ENCODE results near the gene C12orf54. TPM values are rescaled to one million over a fixed set of nuclear protein-coding genes. Genes with fewer than 3 reads are reported as not detected.
"Not testable (repeated sequence)": the region's sequence is repeated elsewhere in the genome, so short reads cannot be mapped to it uniquely, and the experiment has no call there.

The C12orf54 gene
- total RNA-seq (2021; fragmentation: NEBNext Ultra II Directional; extraction: Animal tissue kit (Norgen Biotek cat#: 25700)), result not detected
- long read RNA-seq, result 0 reads

DNA sequence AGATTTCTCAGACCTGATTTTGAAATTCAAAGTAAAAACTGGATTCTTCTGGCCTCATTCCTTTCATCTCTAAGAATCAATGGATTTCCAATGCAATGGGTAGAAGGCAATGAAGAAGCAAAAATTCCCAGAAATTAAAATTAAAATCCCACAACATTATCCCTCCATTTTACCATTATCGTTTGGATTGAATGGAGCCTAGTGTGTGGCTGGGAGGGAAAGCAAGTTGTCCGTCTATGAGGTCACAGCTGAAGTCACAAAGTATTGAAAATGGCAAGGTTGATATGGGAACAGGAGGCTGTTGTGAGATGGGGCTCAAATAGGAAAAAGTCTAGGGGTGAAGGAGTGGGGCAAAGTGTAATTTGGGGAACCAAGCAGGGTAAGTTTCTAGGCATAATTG, at the start of gene C12orf54:
C12orf54 (plus strand) TSS at position 301 of the 400 bp plus-strand sequence. CDS start 799 bp downstream, outside the sequence.
- TF ChIP-seq, protein P1, sequence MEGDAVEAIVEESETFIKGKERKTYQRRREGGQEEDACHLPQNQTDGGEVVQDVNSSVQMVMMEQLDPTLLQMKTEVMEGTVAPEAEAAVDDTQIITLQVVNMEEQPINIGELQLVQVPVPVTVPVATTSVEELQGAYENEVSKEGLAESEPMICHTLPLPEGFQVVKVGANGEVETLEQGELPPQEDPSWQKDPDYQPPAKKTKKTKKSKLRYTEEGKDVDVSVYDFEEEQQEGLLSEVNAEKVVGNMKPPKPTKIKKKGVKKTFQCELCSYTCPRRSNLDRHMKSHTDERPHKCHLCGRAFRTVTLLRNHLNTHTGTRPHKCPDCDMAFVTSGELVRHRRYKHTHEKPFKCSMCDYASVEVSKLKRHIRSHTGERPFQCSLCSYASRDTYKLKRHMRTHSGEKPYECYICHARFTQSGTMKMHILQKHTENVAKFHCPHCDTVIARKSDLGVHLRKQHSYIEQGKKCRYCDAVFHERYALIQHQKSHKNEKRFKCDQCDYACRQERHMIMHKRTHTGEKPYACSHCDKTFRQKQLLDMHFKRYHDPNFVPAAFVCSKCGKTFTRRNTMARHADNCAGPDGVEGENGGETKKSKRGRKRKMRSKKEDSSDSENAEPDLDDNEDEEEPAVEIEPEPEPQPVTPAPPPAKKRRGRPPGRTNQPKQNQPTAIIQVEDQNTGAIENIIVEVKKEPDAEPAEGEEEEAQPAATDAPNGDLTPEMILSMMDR (IDR thresholded peaks at IDR 0.05), result no peak
- Mint-ChIP-seq H3K36me3 (ENCODE audit: low read depth) (no peaks in the 10 kb centered on the region), H3K27me3 (ENCODE audit: insufficient read depth) (peaks cover 12% of the 10 kb centered on the region), H3K4me3 (no peak within 1 kb of the TSS), H3K27ac (no peak within 1 kb of the TSS), H3K9me3 (no peaks in the 10 kb centered on the region), H3K4me1 (ENCODE audit: low read depth) (no peaks in the 10 kb centered on the region)
- no peak for DNase-seq

DNA sequence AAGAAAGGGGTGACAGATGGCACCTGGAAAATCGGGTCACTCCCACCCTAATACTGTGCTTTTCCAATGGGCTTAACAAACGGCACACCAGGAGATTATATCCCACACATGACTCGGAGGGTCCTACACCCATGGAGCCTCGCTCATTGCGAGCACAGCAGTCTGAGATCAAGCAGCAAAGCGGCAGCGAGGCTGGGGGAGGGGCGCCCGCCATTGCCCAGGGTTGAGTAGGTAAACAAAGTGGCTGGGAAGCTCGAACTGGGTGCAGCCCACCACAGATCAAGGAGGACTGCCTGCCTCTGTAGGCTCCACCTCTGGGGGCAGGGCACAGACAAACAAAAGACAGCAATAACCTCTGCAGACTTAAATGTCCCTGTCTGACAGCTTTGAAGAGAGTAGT, 48.3 kb upstream of the C12orf54 start:
- not testable (repeated sequence) for H3K27me3 Mint-ChIP-seq (ENCODE audit: insufficient read depth); H3K27ac Mint-ChIP-seq; H3K9me3 Mint-ChIP-seq; H3K4me1 Mint-ChIP-seq (ENCODE audit: low read depth); H3K4me3 Mint-ChIP-seq; DNase-seq; H3K36me3 Mint-ChIP-seq (ENCODE audit: low read depth)

DNA sequence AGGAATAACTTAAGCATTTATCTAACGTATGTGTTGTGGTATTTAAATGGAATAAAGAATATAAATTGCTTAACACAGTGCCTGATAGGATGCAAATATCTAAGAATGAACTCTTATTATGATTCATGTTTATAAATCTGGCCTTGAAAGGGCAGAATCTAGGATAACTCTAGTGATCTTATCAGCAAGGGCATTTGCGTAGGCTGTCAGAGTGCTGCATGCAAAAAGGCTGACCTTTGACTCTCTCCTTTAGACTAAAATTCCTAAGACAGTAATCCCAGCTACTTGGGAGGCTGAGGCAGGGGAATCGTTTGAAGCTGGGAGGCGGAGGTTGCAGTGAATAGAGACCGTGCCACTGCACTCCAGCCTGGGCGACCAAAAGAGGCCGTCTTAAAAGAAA, 41.2 kb upstream of the C12orf54 start:
- TF ChIP-seq, protein P1 (IDR thresholded peaks at IDR 0.05), result no peak
- peaks cover 19% of the 10 kb centered on the region for H3K27me3 Mint-ChIP-seq (ENCODE audit: insufficient read depth)
- no peak for DNase-seq
- H3K36me3 Mint-ChIP-seq (ENCODE audit: low read depth), result no peaks in the 10 kb centered on the region
- no peaks in the 10 kb centered on the region for H3K9me3 Mint-ChIP-seq
- H3K4me1 Mint-ChIP-seq (ENCODE audit: low read depth), result no peaks in the 10 kb centered on the region
- no peak overlapping the region for H3K4me3 Mint-ChIP-seq
- no peak overlapping the region for H3K27ac Mint-ChIP-seq

DNA sequence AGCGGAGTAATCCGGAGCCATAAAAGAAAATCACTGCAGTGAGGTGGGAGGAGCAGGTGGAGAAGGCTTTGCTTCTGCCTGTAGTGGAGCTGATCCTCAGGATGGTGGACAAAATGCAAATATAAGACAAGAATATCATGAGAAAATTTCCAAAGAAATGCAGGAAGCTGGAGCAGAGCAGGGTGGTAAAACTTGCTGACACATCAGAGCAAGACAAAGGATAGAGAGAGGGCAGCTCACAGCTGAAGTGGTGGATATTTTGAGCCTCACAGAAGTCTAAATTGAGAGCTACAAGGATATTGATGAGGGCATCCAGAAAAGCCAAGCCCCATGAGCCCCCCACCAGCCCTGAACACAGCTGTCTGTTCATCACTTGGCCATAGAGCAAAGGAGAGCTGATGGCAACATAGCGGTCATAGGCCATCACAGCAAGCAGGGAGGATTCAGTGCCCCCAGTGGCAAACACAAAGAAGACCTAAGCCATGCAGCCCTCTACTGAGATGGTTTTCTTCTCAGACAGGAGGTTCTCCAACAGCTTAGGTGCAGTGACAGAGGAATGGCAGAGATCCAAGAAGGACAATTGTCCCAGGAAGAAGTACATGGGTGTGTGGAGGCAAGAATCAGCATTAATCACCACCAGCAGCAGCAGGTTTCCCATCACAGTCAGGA, 40.0 kb upstream of the C12orf54 start:
- Mint-ChIP-seq H3K36me3 (ENCODE audit: low read depth) (no peaks in the 10 kb centered on the region), H3K27ac (no peak overlapping the region), H3K9me3 (no peaks in the 10 kb centered on the region), H3K4me1 (ENCODE audit: low read depth) (no peaks in the 10 kb centered on the region), H3K4me3 (no peak overlapping the region), H3K27me3 (ENCODE audit: insufficient read depth) (peaks cover 19% of the 10 kb centered on the region)
- DNase-seq, result no peak
- TF ChIP-seq, protein P1 (IDR thresholded peaks at IDR 0.05), result no peak

DNA sequence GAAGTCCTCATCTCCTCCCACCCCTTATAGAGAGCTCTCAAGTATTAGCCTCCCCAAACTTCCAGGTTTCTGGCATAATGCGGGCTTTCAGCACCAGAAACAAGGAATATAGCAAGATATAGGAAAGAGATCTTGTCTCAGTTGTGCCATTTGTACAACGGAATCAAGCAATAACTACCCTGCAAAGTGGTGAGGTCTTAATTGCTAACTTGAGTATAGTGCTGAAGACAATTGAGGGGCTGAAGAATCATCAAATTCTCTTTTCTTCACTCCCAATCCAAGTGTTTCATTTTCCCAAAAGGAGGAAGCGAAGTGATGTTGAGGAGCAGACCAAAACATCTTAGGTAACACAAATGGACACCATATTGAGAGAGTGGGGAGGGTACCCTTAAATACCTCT, 36.8 kb upstream of the C12orf54 start:
- Mint-ChIP-seq H3K27me3 (ENCODE audit: insufficient read depth) (peaks cover 19% of the 10 kb centered on the region), H3K36me3 (ENCODE audit: low read depth) (no peaks in the 10 kb centered on the region)

DNA sequence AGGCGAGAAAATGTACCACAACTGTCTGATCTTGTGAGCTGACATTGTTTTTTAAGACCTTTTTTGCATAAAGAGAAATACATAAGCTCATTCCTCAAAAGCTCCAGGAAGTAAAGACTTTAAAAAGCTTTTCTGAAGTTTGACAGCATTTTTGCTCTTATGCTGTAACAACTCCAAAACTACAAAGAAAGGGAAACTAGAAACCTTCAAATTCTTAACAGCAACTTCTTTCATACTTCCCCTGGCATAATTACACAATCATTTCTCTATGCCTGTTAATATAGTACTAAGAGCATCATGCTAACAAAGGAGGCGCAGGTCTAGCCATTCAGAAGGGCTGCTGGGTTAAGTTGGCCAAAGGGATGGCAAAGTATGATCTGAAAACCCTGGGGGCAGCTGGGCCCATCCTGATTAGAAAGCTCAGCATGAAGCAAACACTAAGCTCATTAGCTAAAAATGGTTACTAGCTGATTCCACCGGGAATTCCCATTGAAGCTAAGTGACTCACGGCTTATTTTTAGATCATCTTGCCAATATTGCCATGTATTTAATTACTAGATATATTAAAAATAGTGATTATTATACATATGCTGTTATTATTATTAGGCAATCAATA, 36.0 kb upstream of the C12orf54 start:
- H3K27ac Mint-ChIP-seq, result no peak overlapping the region
- no peaks in the 10 kb centered on the region for H3K9me3 Mint-ChIP-seq
- H3K4me1 Mint-ChIP-seq (ENCODE audit: low read depth), result no peaks in the 10 kb centered on the region
- H3K27me3 Mint-ChIP-seq (ENCODE audit: insufficient read depth), result peaks cover 18% of the 10 kb centered on the region
- H3K36me3 Mint-ChIP-seq (ENCODE audit: low read depth), result no peaks in the 10 kb centered on the region
- H3K4me3 Mint-ChIP-seq, result no peak overlapping the region
- TF ChIP-seq, protein P1 (IDR thresholded peaks at IDR 0.05), result no peak
- no peak for DNase-seq

More for the DNA sequence above, 36.8 kb upstream of the C12orf54 start:
- Mint-ChIP-seq H3K4me1 (ENCODE audit: low read depth) (no peaks in the 10 kb centered on the region), H3K4me3 (no peak overlapping the region), H3K27ac (no peak overlapping the region), H3K9me3 (no peaks in the 10 kb centered on the region)
- TF ChIP-seq, protein P1 (IDR thresholded peaks at IDR 0.05), result no peak
- DNase-seq, result no peak
